ENCODE results near the gene PRAF2. TPM values are rescaled to one million over a fixed set of nuclear protein-coding genes. Genes with fewer than 3 reads are reported as not detected.

PRAF2 gene
- total and polyA plus RNA-seq, 2 of the 13 experiments (the other 11 are each of a cell fraction or from before 2014, with no cell fraction given): 0.33 to 2.6 TPM

GRCh38 chrX:49100704-49101628, 27.2 kb upstream of the PRAF2 start (continued):
- TF ChIP-seq, protein P1, sequence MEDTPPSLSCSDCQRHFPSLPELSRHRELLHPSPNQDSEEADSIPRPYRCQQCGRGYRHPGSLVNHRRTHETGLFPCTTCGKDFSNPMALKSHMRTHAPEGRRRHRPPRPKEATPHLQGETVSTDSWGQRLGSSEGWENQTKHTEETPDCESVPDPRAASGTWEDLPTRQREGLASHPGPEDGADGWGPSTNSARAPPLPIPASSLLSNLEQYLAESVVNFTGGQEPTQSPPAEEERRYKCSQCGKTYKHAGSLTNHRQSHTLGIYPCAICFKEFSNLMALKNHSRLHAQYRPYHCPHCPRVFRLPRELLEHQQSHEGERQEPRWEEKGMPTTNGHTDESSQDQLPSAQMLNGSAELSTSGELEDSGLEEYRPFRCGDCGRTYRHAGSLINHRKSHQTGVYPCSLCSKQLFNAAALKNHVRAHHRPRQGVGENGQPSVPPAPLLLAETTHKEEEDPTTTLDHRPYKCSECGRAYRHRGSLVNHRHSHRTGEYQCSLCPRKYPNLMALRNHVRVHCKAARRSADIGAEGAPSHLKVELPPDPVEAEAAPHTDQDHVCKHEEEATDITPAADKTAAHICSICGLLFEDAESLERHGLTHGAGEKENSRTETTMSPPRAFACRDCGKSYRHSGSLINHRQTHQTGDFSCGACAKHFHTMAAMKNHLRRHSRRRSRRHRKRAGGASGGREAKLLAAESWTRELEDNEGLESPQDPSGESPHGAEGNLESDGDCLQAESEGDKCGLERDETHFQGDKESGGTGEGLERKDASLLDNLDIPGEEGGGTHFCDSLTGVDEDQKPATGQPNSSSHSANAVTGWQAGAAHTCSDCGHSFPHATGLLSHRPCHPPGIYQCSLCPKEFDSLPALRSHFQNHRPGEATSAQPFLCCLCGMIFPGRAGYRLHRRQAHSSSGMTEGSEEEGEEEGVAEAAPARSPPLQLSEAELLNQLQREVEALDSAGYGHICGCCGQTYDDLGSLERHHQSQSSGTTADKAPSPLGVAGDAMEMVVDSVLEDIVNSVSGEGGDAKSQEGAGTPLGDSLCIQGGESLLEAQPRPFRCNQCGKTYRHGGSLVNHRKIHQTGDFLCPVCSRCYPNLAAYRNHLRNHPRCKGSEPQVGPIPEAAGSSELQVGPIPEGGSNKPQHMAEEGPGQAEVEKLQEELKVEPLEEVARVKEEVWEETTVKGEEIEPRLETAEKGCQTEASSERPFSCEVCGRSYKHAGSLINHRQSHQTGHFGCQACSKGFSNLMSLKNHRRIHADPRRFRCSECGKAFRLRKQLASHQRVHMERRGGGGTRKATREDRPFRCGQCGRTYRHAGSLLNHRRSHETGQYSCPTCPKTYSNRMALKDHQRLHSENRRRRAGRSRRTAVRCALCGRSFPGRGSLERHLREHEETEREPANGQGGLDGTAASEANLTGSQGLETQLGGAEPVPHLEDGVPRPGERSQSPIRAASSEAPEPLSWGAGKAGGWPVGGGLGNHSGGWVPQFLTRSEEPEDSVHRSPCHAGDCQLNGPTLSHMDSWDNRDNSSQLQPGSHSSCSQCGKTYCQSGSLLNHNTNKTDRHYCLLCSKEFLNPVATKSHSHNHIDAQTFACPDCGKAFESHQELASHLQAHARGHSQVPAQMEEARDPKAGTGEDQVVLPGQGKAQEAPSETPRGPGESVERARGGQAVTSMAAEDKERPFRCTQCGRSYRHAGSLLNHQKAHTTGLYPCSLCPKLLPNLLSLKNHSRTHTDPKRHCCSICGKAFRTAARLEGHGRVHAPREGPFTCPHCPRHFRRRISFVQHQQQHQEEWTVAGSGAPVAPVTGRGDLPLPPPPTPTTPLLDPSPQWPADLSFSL (CRISPR knock-in tag; IDR thresholded peaks at IDR 0.05): no peak
- 0 out of 2 replicates have a peak, but pooled peaks have one; percentile 78 for TF ChIP-seq KLF12 (CRISPR knock-in tag; IDR thresholded peaks at IDR 0.05; ENCODE audit: borderline replicate concordance)
- TF ChIP-seq, protein P2, sequence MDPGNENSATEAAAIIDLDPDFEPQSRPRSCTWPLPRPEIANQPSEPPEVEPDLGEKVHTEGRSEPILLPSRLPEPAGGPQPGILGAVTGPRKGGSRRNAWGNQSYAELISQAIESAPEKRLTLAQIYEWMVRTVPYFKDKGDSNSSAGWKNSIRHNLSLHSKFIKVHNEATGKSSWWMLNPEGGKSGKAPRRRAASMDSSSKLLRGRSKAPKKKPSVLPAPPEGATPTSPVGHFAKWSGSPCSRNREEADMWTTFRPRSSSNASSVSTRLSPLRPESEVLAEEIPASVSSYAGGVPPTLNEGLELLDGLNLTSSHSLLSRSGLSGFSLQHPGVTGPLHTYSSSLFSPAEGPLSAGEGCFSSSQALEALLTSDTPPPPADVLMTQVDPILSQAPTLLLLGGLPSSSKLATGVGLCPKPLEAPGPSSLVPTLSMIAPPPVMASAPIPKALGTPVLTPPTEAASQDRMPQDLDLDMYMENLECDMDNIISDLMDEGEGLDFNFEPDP (CRISPR knock-in tag; conservative IDR thresholded peaks at IDR 0.05): no peak
- TF ChIP-seq ZNF280D (CRISPR knock-in tag; IDR thresholded peaks at IDR 0.05): no peak
- TF ChIP-seq ZNF142 (CRISPR knock-in tag; IDR thresholded peaks at IDR 0.05): no peak
- TF ChIP-seq RNF2 (conservative IDR thresholded peaks at IDR 0.05; ENCODE audit: low read depth): no peak
- peak; percentile 29; the same call in 1 of the 2 replicates for TF ChIP-seq ZNF563 (CRISPR knock-in tag; IDR thresholded peaks at IDR 0.05)
- TF ChIP-seq JUNB (CRISPR knock-in tag; IDR thresholded peaks at IDR 0.05; ENCODE audit: borderline replicate concordance): no peak
- TF ChIP-seq NR0B2 (CRISPR knock-in tag; IDR thresholded peaks at IDR 0.05): no peak
